ACC112 (cell line): ENCODE measurements around the gene THRB.

Experiments
- H2AFZ ChIP-seq: fragments of 200-600 bp; sonication (generic); one replicate; pipeline ENCODE4 v1.6.0; 2017; ENCODE audit warnings: antibody characterized with exemption, low read length; ENCODE audit not compliant: unreplicated experiment
- H3K27ac ChIP-seq: fragments of 200-600 bp; sonication (generic); 2 replicates; pipeline ENCODE4 v1.5.1; 2014; ENCODE audit warnings: low read depth, mild to moderate bottlenecking, antibody characterized with exemption, low read length, moderate library complexity
- H3K27me3 ChIP-seq: fragments of 200-600 bp; sonication (generic); 2 replicates; pipeline ENCODE4 v1.6.1; 2014; ENCODE audit warnings: mild to moderate bottlenecking, antibody characterized with exemption, low read length, moderate library complexity, mixed read lengths; ENCODE audit not compliant: insufficient read depth
- H3K36me3 ChIP-seq: fragments of 200-600 bp; sonication (generic); 2 replicates; pipeline ENCODE4 v1.6.1; 2016; ENCODE audit warnings: mild to moderate bottlenecking, antibody characterized with exemption, low read length, moderate library complexity, mixed read lengths; ENCODE audit not compliant: insufficient read depth
- H3K4me1 ChIP-seq: fragments of 200-600 bp; sonication (generic); one replicate; pipeline ENCODE4 v1.6.1; 2016; ENCODE audit warnings: low read length, mixed read lengths; ENCODE audit not compliant: insufficient read depth, unreplicated experiment, control insufficient read depth
- H3K4me3 ChIP-seq: fragments of 200-600 bp; sonication (generic); 2 replicates; pipeline ENCODE4 v1.5.1; 2014; ENCODE audit warnings: mild to moderate bottlenecking, low read depth, low read length
- H3K79me2 ChIP-seq: fragments of 200-600 bp; sonication (generic); one replicate; pipeline ENCODE4 v1.6.0; 2016; ENCODE audit warnings: low read length; ENCODE audit not compliant: control insufficient read depth, unreplicated experiment, insufficient read depth

THRB gene

GRCh38 chr3:24249523-24249922, 245.1 kb downstream of the THRB start:
- Histone ChIP-seq H3K4me1 (peaks cover 4% of the 10 kb centered on the region), H3K27me3 (no peaks in the 10 kb centered on the region), H3K36me3 (no peaks in the 10 kb centered on the region), H2AFZ (no peak overlapping the region), H3K27ac (no peak overlapping the region), H3K4me3 (no peak overlapping the region), H3K79me2 (no peaks in the 10 kb centered on the region)

- no peak overlapping the region for H2AFZ ChIP-seq
- no peaks in the 10 kb centered on the region for H3K79me2 ChIP-seq
- no peak overlapping the region for H3K4me3 ChIP-seq
- H3K36me3 ChIP-seq: no peaks in the 10 kb centered on the region
- H3K27ac ChIP-seq: no peak overlapping the region
- H3K27me3 ChIP-seq: no peaks in the 10 kb centered on the region
- H3K4me1 ChIP-seq: peaks cover 21% of the 10 kb centered on the region
Measured at GRCh38 chr3:24245056-24245455, 249.6 kb downstream of the THRB start.

- H3K27me3 ChIP-seq: no peaks in the 10 kb centered on the region
- H3K27ac ChIP-seq: no peak overlapping the region
- H3K4me1 ChIP-seq: peaks cover 21% of the 10 kb centered on the region
- no peak overlapping the region for H2AFZ ChIP-seq
- no peaks in the 10 kb centered on the region for H3K79me2 ChIP-seq
- H3K36me3 ChIP-seq: no peaks in the 10 kb centered on the region
- no peak overlapping the region for H3K4me3 ChIP-seq
Measured at GRCh38 chr3:24244491-24244890, 250.2 kb downstream of the THRB start.

- no peaks in the 10 kb centered on the region for H3K36me3 ChIP-seq
- H3K79me2 ChIP-seq: no peaks in the 10 kb centered on the region
- no peak overlapping the region for H2AFZ ChIP-seq
- H3K27ac ChIP-seq: peak overlapping the region; percentile 51
- H3K27me3 ChIP-seq: no peaks in the 10 kb centered on the region
- H3K4me3 ChIP-seq: no peak overlapping the region; the same call in 1 of the 2 replicates
- H3K4me1 ChIP-seq: peaks cover 39% of the 10 kb centered on the region
Measured at GRCh38 chr3:24242012-24242698, 252.5 kb downstream of the THRB start.

- H3K4me3 ChIP-seq: no peak overlapping the region
- no peaks in the 10 kb centered on the region for H3K79me2 ChIP-seq
- no peaks in the 10 kb centered on the region for H3K36me3 ChIP-seq
- no peak overlapping the region for H2AFZ ChIP-seq
- peaks cover 43% of the 10 kb centered on the region for H3K4me1 ChIP-seq
- H3K27ac ChIP-seq: no peak overlapping the region
- no peaks in the 10 kb centered on the region for H3K27me3 ChIP-seq
Measured at GRCh38 chr3:24240306-24240705, 254.3 kb downstream of the THRB start.

- Histone ChIP-seq H2AFZ (no peak overlapping the region), H3K36me3 (no peaks in the 10 kb centered on the region), H3K4me1 (peaks cover 44% of the 10 kb centered on the region), H3K79me2 (no peaks in the 10 kb centered on the region), H3K4me3 (no peak overlapping the region), H3K27ac (peak overlapping the region; percentile 62), H3K27me3 (no peaks in the 10 kb centered on the region)
Measured at GRCh38 chr3:24237971-24238706, 256.5 kb downstream of the THRB start.

- peaks cover 25% of the 10 kb centered on the region for H3K4me1 ChIP-seq
- no peaks in the 10 kb centered on the region for H3K36me3 ChIP-seq
- H3K4me3 ChIP-seq: no peak overlapping the region
- H2AFZ ChIP-seq: no peak overlapping the region
- no peaks in the 10 kb centered on the region for H3K79me2 ChIP-seq
- H3K27ac ChIP-seq: no peak overlapping the region
- H3K27me3 ChIP-seq: no peaks in the 10 kb centered on the region
Measured at GRCh38 chr3:24235121-24235520, 259.5 kb downstream of the THRB start.

GRCh38 chr3:24232784-24233183, 261.9 kb downstream of the THRB start:
- Histone ChIP-seq H2AFZ (no peak overlapping the region), H3K4me1 (peaks cover 13% of the 10 kb centered on the region), H3K36me3 (no peaks in the 10 kb centered on the region), H3K27ac (no peak overlapping the region), H3K79me2 (no peaks in the 10 kb centered on the region), H3K27me3 (no peaks in the 10 kb centered on the region), H3K4me3 (no peak overlapping the region)

- Histone ChIP-seq H3K4me3 (no peak overlapping the region), H3K36me3 (no peaks in the 10 kb centered on the region), H2AFZ (no peak overlapping the region), H3K27me3 (no peaks in the 10 kb centered on the region), H3K79me2 (no peaks in the 10 kb centered on the region), H3K27ac (no peak overlapping the region), H3K4me1 (no peaks in the 10 kb centered on the region)
Measured at GRCh38 chr3:24229468-24230221, 265.0 kb downstream of the THRB start.

- H3K4me1 ChIP-seq: peaks cover 4% of the 10 kb centered on the region
- no peak overlapping the region for H3K27ac ChIP-seq
- H3K36me3 ChIP-seq: no peaks in the 10 kb centered on the region
- no peaks in the 10 kb centered on the region for H3K27me3 ChIP-seq
- H3K79me2 ChIP-seq: no peaks in the 10 kb centered on the region
- no peak overlapping the region for H2AFZ ChIP-seq
- H3K4me3 ChIP-seq: no peak overlapping the region
Measured at GRCh38 chr3:24227635-24228034, 267.0 kb downstream of the THRB start.
